Hepatocyte (in vitro differentiated cells): ENCODE data around the gene GOLGA6L10. TPM values are rescaled to one million over a fixed set of nuclear protein-coding genes. Genes with fewer than 3 reads are reported as not detected.
"Not testable (repeated sequence)": the region's sequence is repeated elsewhere in the genome, so short reads cannot be mapped to it uniquely, and the experiment has no call there.

Experiments
- DNase-seq: peaks from one replicate; pipeline ENCODE4 v3.0.0-alpha.2; 2016; ENCODE audit warnings: low spot score
- H2AFZ ChIP-seq: fragments of 200-600 bp; sonication (generic); 2 replicates; pipeline ENCODE4 v1.6.0; 2016; ENCODE audit warnings: antibody characterized with exemption, mild to moderate bottlenecking
- H3K27ac ChIP-seq: fragments of 200-600 bp; sonication (generic); 2 replicates; pipeline ENCODE4 v1.5.1; 2016; ENCODE audit warnings: mild to moderate bottlenecking
- H3K27me3 ChIP-seq: fragments of 200-600 bp; sonication (generic); 2 replicates; pipeline ENCODE4 v1.6.1; 2016
- H3K36me3 ChIP-seq: fragments of 200-600 bp; sonication (generic); replicated peaks from 2 replicates; pipeline ENCODE4 v1.5.1; 2016; ENCODE audit warnings: low read depth; ENCODE audit not compliant: insufficient read depth
- H3K4me1 ChIP-seq: fragments of 200-600 bp; sonication (generic); 2 replicates; pipeline ENCODE4 v1.5.1; 2016; ENCODE audit warnings: mild to moderate bottlenecking, moderate library complexity; ENCODE audit not compliant: insufficient read depth
- H3K4me2 ChIP-seq: fragments of 200-600 bp; sonication (generic); 2 replicates; pipeline ENCODE4 v1.6.0; 2016
- H3K4me3 ChIP-seq: fragments of 200-600 bp; sonication (generic); 2 replicates; pipeline ENCODE4 v1.5.1; 2016; ENCODE audit warnings: mild to moderate bottlenecking
- H3K79me2 ChIP-seq: fragments of 200-600 bp; sonication (generic); 2 replicates; pipeline ENCODE4 v1.6.0; 2017; ENCODE audit warnings: mild to moderate bottlenecking
- H3K9me2 ChIP-seq: fragments of 200-600 bp; sonication (generic); replicated peaks from 2 replicates; pipeline ENCODE4 v1.6.0; 2017; ENCODE audit warnings: mild to moderate bottlenecking; ENCODE audit not compliant: insufficient read depth
- H3K9me3 ChIP-seq: fragments of 200-600 bp; sonication (generic); 2 replicates; pipeline ENCODE4 v1.5.1; 2016; ENCODE audit warnings: low read depth, mild to moderate bottlenecking
- H4K20me1 ChIP-seq: fragments of 200-600 bp; sonication (generic); 2 replicates; pipeline ENCODE4 v1.6.0; 2016; ENCODE audit warnings: mild to moderate bottlenecking; ENCODE audit not compliant: insufficient read depth, poor library complexity, severe bottlenecking
- EZH2 ChIP-seq: fragments of 200-600 bp; sonication (generic); IDR thresholded peaks from 2 replicates; pipeline ENCODE4 v1.6.1; 2016; ENCODE audit warnings: antibody characterized with exemption, mild to moderate bottlenecking, borderline replicate concordance
- EZH2phosphoT487 ChIP-seq: fragments of 200-600 bp; sonication (generic); IDR thresholded peaks from one replicate; pipeline ENCODE4 v1.6.1; 2018; ENCODE audit warnings: antibody characterized with exemption, mild to moderate bottlenecking, low read depth, moderate library complexity; ENCODE audit not compliant: unreplicated experiment, severe bottlenecking
- WGBS: methylation state at CpG from one replicate; pipeline ENCODE4 v1.1.6; 2016; ENCODE audit warnings: low lambda C conversion rate; ENCODE audit errors: missing lambda C conversion rate; 5-methylcytosine and 5-hydroxymethylcytosine counted together
- polyA plus RNA-seq: library from polyadenylated mRNA; unstranded; fragments of >200 nt; fragmentation: Nextera tagmentation; extraction: Ambion mirVana; gene quantifications from 2 replicates; pipeline ENCODE4 v1.2.1, GENCODE V29; 2016
- total RNA-seq: library from RNA; depleted of rRNA; stranded (reverse); fragments of >200 nt; gene quantifications from 2 replicates; pipeline ENCODE4 v1.2.3, GENCODE V29; 2014
- TF ChIP-seq, protein P1 (sequence below): fragments of 200-600 bp; sonication (generic); IDR thresholded peaks from 2 replicates; pipeline ENCODE4 v1.5.1; 2016; ENCODE audit warnings: antibody characterized with exemption, mild to moderate bottlenecking; ENCODE audit not compliant: poor library complexity

Gene GOLGA6L10
- total and polyA plus RNA-seq, 2 experiments from 2014 or later = 0.65 to 1.3 TPM

DNA sequence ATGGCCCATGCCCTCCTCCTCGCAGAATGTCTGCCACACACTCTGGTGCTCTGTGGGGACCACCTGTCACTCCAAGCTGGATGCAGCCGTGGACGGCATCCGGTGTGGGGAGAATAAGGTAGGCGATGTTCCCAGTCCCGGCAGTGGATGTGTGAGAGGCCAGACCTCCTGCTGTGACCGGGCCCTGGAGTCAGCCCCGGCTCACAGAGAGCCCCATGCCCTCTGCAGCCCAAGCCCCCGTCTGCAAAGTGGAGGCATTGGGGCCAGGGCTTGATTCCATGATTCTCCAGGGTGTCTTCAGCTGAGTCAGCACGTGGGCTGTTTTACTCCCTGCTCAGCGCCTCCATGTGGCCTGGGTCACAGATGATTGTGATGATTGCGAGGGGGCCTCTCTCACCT lies 32.2 kb downstream of the GOLGA6L10 start:
- Histone ChIP-seq H2AFZ (no peak overlapping the region), H3K9me2 (no peaks in the 10 kb centered on the region), H3K79me2 (no peaks in the 10 kb centered on the region), H3K36me3 (no peaks in the 10 kb centered on the region), H3K4me1 (no peaks in the 10 kb centered on the region), H3K4me3 (no peak overlapping the region), H4K20me1 (no peaks in the 10 kb centered on the region), H3K4me2 (no peak overlapping the region), H3K27ac (no peak overlapping the region), H3K27me3 (no peaks in the 10 kb centered on the region), H3K9me3 (no peaks in the 10 kb centered on the region)
- no peak for TF ChIP-seq EZH2phosphoT487
- TF ChIP-seq EZH2 = no peak
- TF ChIP-seq, protein P1, sequence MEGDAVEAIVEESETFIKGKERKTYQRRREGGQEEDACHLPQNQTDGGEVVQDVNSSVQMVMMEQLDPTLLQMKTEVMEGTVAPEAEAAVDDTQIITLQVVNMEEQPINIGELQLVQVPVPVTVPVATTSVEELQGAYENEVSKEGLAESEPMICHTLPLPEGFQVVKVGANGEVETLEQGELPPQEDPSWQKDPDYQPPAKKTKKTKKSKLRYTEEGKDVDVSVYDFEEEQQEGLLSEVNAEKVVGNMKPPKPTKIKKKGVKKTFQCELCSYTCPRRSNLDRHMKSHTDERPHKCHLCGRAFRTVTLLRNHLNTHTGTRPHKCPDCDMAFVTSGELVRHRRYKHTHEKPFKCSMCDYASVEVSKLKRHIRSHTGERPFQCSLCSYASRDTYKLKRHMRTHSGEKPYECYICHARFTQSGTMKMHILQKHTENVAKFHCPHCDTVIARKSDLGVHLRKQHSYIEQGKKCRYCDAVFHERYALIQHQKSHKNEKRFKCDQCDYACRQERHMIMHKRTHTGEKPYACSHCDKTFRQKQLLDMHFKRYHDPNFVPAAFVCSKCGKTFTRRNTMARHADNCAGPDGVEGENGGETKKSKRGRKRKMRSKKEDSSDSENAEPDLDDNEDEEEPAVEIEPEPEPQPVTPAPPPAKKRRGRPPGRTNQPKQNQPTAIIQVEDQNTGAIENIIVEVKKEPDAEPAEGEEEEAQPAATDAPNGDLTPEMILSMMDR = no peak
- DNase-seq = no peak
- 92% methylated on average over 12 of the region's 12 CpGs for WGBS

DNA sequence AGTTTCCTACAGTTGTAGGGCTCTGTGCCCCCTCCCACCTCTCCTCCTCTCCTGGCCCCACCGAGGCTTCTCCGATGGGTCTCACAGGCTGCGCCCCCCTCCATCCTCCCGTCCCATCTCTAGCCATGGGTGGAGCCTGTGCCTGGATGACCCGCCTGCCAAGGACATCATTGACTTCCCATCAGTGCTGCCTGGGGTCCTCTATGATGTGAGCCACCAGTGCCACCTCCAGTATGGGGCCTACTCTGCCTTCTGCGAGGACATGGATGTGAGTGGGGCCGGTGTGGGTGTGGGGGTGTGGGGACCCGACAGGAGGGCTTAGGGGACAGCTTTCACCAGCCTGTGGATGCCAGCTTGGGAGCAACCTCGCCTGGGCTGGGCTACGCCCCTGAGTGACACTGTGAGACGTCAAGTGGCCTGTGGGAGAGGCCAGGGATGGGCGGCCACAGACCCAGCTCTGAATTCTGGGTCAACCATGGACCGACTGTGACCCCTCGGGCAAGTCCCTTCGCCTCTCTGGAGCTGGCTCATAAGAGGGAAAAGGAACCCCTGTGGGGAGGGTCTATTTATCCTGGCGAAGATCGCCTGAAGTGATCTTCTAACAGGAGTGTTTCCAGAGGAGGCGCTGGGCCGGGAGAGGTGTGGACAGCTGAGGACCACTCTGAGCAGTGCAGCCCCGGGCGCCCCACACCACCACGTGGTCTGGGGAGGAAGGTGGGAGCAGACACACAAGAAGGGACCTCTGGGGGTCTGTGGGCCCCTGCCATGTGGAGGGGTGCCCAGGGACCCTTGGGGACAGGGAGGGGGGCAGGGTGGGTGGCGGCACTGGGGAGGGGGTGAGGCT lies 32.8 kb downstream of the GOLGA6L10 start:
- not testable (repeated sequence) for H4K20me1 ChIP-seq, DNase-seq, H3K79me2 ChIP-seq, H3K27me3 ChIP-seq, H3K9me2 ChIP-seq, H2AFZ ChIP-seq, H3K4me2 ChIP-seq, H3K4me1 ChIP-seq, H3K27ac ChIP-seq, H3K9me3 ChIP-seq, H3K36me3 ChIP-seq, H3K4me3 ChIP-seq
- 94% methylated on average over 20 of the region's 23 CpGs for WGBS

GRCh38 chr15:82315519-82316246 lies 33.6 kb downstream of the GOLGA6L10 start:
- 88% methylated on average over 24 of the region's 24 CpGs for WGBS
- H4K20me1 ChIP-seq = no peaks in the 10 kb centered on the region
- no peak overlapping the region for H3K4me2 ChIP-seq

GRCh38 chr15:82314769-82315518 lies 34.3 kb downstream of the GOLGA6L10 start:
- no peaks in the 10 kb centered on the region for H4K20me1 ChIP-seq

More at GRCh38 chr15:82315519-82316246, 33.6 kb downstream of the GOLGA6L10 start:
- H3K4me3 ChIP-seq = no peak overlapping the region
- no peak for DNase-seq
- no peaks in the 10 kb centered on the region for H3K9me2 ChIP-seq
- H3K9me3 ChIP-seq = no peaks in the 10 kb centered on the region
- TF ChIP-seq EZH2 = no peak
- H3K79me2 ChIP-seq = no peaks in the 10 kb centered on the region
- H3K27ac ChIP-seq = no peak overlapping the region
- no peaks in the 10 kb centered on the region for H3K27me3 ChIP-seq
- H3K36me3 ChIP-seq = no peaks in the 10 kb centered on the region
- H3K4me1 ChIP-seq = no peaks in the 10 kb centered on the region
- no peak overlapping the region for H2AFZ ChIP-seq

DNA sequence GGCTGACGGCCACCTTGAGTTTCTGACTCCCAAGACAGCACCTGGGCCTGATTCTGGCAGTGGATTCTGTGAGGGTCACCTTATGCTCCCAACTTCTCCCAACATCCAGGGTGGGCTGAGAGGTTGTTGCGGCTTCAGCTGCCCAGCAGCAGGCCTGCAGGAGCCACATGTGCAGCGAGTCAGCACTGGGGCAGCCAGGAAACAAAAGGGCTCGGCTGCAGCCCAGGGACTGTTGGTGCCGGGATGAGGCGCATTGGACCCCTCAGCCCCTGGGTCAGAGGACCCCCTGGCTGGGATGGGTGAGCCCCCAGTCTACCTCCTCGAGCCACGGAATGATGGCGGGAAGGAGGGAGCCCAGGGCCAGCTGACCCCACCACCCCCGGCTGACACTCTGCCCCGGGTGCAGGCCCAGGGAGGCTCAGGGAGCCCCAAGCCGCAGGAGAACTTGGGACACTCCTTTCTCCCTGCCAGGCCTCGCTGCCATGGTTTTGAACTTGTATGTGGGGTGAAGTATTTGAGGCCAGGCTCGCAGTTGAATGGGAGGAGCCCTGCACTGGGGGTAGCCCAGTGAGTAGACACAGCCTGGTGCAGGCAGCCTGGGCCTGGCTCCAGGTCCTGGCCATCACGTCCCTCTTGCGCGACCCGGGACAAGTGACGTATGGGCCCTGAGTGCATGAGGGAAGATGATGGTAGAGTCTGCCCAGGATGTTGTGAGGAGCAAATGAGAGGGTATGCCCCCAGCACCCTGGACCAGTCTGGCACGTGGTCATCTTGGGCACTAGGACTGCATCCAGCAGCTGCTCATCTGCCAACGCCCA lies 35.1 kb downstream of the GOLGA6L10 start:
- not testable (repeated sequence) for H2AFZ ChIP-seq, H3K27me3 ChIP-seq, H3K79me2 ChIP-seq, H3K9me2 ChIP-seq, DNase-seq, H3K36me3 ChIP-seq, H3K4me1 ChIP-seq, H3K4me2 ChIP-seq, H3K4me3 ChIP-seq, H3K27ac ChIP-seq, H4K20me1 ChIP-seq, H3K9me3 ChIP-seq
- 89% methylated on average over 21 of the region's 21 CpGs for WGBS

More at GRCh38 chr15:82314769-82315518, 34.3 kb downstream of the GOLGA6L10 start:
- Histone ChIP-seq H3K9me2 (no peaks in the 10 kb centered on the region), H3K4me2 (no peak overlapping the region), H3K27me3 (no peaks in the 10 kb centered on the region), H3K36me3 (no peaks in the 10 kb centered on the region), H3K9me3 (no peaks in the 10 kb centered on the region), H3K27ac (no peak overlapping the region), H2AFZ (no peak overlapping the region), H3K4me1 (no peaks in the 10 kb centered on the region), H3K4me3 (no peak overlapping the region), H3K79me2 (no peaks in the 10 kb centered on the region)
- 88% methylated on average over 9 of the region's 9 CpGs for WGBS
- DNase-seq = no peak
- TF ChIP-seq EZH2 (no peak), EZH2phosphoT487 (no peak)
- TF ChIP-seq, protein P1 = no peak
